ENCODE results near the gene CCNL2. TPM values are rescaled to one million over a fixed set of nuclear protein-coding genes. Genes with fewer than 3 reads are reported as not detected.

CCNL2 gene
- total and polyA plus RNA-seq, 2 of the 13 experiments (the other 11 are each of a cell fraction or from before 2014, with no cell fraction given): 105 to 340 TPM

DNA sequence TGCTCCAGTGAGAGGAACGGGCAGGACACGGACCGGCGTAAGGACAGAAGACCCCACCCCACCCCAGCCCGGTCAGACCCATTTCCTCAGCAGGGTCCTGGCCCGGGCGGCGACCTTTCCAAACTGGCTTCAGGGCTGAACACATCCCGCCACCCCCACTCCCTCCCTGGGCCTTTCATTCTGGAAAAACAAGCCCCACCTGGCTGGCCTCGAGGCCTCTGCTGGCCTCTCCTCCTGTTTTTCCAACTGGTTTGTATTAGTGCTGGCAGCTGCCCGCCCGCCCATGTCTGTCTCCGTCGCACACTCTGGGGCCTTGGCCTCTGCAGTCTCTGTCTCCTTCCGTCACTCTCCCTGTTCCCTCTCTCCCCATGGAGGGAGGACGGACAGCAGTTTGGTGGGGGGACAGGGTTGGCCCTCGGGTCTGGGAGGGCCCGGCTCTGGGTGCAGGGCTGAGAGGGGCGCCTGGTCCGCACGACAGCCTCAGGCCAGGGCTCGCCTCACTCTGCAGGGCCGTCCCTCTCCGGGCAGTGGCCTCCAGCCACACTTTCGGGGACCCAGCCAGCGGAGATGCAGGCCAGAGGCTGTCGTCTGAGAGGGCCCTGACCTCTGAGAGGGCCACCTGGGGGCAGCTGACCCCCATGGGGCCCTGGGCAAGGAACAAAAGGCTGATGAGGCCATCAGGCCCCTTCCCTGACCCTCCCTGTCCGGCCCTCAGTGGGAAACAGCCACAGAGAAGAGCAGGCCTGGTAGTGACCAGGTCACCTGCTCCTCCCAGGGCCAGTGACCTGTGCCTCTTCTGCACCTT lies 39.3 kb downstream of the CCNL2 start (continued):
- TF ChIP-seq, protein P1, sequence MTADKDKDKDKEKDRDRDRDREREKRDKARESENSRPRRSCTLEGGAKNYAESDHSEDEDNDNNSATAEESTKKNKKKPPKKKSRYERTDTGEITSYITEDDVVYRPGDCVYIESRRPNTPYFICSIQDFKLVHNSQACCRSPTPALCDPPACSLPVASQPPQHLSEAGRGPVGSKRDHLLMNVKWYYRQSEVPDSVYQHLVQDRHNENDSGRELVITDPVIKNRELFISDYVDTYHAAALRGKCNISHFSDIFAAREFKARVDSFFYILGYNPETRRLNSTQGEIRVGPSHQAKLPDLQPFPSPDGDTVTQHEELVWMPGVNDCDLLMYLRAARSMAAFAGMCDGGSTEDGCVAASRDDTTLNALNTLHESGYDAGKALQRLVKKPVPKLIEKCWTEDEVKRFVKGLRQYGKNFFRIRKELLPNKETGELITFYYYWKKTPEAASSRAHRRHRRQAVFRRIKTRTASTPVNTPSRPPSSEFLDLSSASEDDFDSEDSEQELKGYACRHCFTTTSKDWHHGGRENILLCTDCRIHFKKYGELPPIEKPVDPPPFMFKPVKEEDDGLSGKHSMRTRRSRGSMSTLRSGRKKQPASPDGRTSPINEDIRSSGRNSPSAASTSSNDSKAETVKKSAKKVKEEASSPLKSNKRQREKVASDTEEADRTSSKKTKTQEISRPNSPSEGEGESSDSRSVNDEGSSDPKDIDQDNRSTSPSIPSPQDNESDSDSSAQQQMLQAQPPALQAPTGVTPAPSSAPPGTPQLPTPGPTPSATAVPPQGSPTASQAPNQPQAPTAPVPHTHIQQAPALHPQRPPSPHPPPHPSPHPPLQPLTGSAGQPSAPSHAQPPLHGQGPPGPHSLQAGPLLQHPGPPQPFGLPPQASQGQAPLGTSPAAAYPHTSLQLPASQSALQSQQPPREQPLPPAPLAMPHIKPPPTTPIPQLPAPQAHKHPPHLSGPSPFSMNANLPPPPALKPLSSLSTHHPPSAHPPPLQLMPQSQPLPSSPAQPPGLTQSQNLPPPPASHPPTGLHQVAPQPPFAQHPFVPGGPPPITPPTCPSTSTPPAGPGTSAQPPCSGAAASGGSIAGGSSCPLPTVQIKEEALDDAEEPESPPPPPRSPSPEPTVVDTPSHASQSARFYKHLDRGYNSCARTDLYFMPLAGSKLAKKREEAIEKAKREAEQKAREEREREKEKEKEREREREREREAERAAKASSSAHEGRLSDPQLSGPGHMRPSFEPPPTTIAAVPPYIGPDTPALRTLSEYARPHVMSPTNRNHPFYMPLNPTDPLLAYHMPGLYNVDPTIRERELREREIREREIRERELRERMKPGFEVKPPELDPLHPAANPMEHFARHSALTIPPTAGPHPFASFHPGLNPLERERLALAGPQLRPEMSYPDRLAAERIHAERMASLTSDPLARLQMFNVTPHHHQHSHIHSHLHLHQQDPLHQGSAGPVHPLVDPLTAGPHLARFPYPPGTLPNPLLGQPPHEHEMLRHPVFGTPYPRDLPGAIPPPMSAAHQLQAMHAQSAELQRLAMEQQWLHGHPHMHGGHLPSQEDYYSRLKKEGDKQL (CRISPR knock-in tag; IDR thresholded peaks at IDR 0.05; ENCODE audit: low read depth): no peak
- TF ChIP-seq, protein P2, sequence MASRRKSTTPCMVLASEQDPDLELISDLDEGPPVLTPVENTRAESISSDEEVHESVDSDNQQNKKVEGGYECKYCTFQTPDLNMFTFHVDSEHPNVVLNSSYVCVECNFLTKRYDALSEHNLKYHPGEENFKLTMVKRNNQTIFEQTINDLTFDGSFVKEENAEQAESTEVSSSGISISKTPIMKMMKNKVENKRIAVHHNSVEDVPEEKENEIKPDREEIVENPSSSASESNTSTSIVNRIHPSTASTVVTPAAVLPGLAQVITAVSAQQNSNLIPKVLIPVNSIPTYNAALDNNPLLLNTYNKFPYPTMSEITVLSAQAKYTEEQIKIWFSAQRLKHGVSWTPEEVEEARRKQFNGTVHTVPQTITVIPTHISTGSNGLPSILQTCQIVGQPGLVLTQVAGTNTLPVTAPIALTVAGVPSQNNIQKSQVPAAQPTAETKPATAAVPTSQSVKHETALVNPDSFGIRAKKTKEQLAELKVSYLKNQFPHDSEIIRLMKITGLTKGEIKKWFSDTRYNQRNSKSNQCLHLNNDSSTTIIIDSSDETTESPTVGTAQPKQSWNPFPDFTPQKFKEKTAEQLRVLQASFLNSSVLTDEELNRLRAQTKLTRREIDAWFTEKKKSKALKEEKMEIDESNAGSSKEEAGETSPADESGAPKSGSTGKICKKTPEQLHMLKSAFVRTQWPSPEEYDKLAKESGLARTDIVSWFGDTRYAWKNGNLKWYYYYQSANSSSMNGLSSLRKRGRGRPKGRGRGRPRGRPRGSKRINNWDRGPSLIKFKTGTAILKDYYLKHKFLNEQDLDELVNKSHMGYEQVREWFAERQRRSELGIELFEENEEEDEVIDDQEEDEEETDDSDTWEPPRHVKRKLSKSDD (CRISPR knock-in tag; IDR thresholded peaks at IDR 0.05; ENCODE audit: low read depth): no peak
- TF ChIP-seq, protein P3, sequence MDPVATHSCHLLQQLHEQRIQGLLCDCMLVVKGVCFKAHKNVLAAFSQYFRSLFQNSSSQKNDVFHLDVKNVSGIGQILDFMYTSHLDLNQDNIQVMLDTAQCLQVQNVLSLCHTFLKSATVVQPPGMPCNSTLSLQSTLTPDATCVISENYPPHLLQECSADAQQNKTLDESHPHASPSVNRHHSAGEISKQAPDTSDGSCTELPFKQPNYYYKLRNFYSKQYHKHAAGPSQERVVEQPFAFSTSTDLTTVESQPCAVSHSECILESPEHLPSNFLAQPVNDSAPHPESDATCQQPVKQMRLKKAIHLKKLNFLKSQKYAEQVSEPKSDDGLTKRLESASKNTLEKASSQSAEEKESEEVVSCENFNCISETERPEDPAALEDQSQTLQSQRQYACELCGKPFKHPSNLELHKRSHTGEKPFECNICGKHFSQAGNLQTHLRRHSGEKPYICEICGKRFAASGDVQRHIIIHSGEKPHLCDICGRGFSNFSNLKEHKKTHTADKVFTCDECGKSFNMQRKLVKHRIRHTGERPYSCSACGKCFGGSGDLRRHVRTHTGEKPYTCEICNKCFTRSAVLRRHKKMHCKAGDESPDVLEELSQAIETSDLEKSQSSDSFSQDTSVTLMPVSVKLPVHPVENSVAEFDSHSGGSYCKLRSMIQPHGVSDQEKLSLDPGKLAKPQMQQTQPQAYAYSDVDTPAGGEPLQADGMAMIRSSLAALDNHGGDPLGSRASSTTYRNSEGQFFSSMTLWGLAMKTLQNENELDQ (CRISPR knock-in tag; IDR thresholded peaks at IDR 0.05; ENCODE audit: borderline replicate concordance): no peak
- TF ChIP-seq, protein P4, sequence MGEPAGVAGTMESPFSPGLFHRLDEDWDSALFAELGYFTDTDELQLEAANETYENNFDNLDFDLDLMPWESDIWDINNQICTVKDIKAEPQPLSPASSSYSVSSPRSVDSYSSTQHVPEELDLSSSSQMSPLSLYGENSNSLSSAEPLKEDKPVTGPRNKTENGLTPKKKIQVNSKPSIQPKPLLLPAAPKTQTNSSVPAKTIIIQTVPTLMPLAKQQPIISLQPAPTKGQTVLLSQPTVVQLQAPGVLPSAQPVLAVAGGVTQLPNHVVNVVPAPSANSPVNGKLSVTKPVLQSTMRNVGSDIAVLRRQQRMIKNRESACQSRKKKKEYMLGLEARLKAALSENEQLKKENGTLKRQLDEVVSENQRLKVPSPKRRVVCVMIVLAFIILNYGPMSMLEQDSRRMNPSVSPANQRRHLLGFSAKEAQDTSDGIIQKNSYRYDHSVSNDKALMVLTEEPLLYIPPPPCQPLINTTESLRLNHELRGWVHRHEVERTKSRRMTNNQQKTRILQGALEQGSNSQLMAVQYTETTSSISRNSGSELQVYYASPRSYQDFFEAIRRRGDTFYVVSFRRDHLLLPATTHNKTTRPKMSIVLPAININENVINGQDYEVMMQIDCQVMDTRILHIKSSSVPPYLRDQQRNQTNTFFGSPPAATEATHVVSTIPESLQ (CRISPR knock-in tag; conservative IDR thresholded peaks at IDR 0.05): no peak
- TF ChIP-seq, protein P5, sequence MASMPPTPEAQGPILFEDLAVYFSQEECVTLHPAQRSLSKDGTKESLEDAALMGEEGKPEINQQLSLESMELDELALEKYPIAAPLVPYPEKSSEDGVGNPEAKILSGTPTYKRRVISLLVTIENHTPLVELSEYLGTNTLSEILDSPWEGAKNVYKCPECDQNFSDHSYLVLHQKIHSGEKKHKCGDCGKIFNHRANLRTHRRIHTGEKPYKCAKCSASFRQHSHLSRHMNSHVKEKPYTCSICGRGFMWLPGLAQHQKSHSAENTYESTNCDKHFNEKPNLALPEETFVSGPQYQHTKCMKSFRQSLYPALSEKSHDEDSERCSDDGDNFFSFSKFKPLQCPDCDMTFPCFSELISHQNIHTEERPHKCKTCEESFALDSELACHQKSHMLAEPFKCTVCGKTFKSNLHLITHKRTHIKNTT (CRISPR knock-in tag; IDR thresholded peaks at IDR 0.05): no peak
- no peak for TF ChIP-seq ZNF737 (CRISPR knock-in tag; IDR thresholded peaks at IDR 0.05; ENCODE audit: borderline replicate concordance)
- TF ChIP-seq ZNF329 (CRISPR knock-in tag; IDR thresholded peaks at IDR 0.05; ENCODE audit: low read depth): no peak
- peak; percentile 75 to 95 for TF ChIP-seq NR2F1 (CRISPR knock-in tag; IDR thresholded peaks at IDR 0.05)
- TF ChIP-seq GATAD1 (CRISPR knock-in tag; IDR thresholded peaks at IDR 0.05): peak; percentile 36; the same call in 1 of the 2 replicates
- TF ChIP-seq ZNF75D (CRISPR knock-in tag; IDR thresholded peaks at IDR 0.05; ENCODE audit: borderline replicate concordance): no peak
- no peak for TF ChIP-seq ZNF138 (CRISPR knock-in tag; IDR thresholded peaks at IDR 0.05; ENCODE audit: low read depth)
